Activated T-cell treated with anti-CD3 and anti-CD28 coated beads, Interleukin-2, amount 50 U/mL, for 48 hours (primary cell): ENCODE measurements around the gene CPS1.

Source experiments
- DNase-seq, 2 experiments: peaks; one replicate each; pipeline ENCODE4 v3.0.0-alpha.2; 2020

CPS1 gene

GRCh38 chr2:210617318-210617717 is 60.9 kb downstream of the CPS1 start:
- DNase-seq: no peak

- no peak for DNase-seq
Observed at GRCh38 chr2:210617732-210618330, 61.4 kb downstream of the CPS1 start.

GRCh38 chr2:210620456-210620855 is 64.1 kb downstream of the CPS1 start:
- DNase-seq: no peak

- DNase-seq: no peak
Observed at GRCh38 chr2:210623506-210623905, 67.1 kb downstream of the CPS1 start.

GRCh38 chr2:210626849-210627248 is 70.5 kb downstream of the CPS1 start:
- DNase-seq: no peak

- no peak for DNase-seq
Observed at GRCh38 chr2:210630873-210631560, 74.6 kb downstream of the CPS1 start.

GRCh38 chr2:210633699-210634098 is 77.3 kb downstream of the CPS1 start:
- no peak for DNase-seq

GRCh38 chr2:210635257-210635656 is 78.9 kb downstream of the CPS1 start:
- DNase-seq: no peak

GRCh38 chr2:210642333-210642732 is 85.9 kb downstream of the CPS1 start:
- no peak for DNase-seq

- no peak for DNase-seq
Observed at GRCh38 chr2:210647151-210647550, 90.8 kb downstream of the CPS1 start.

- DNase-seq: no peak
Observed at GRCh38 chr2:210654091-210654490, 97.7 kb downstream of the CPS1 start.

- DNase-seq: no peak
Observed at GRCh38 chr2:210655229-210655975, 99.0 kb downstream of the CPS1 start.

GRCh38 chr2:210657874-210658273 is 101.5 kb downstream of the CPS1 start:
- DNase-seq: no peak

GRCh38 chr2:210660751-210661150 is 104.4 kb downstream of the CPS1 start:
- DNase-seq: no peak

- no peak for DNase-seq
Observed at GRCh38 chr2:210662560-210662959, 106.2 kb downstream of the CPS1 start.

- DNase-seq: no peak
Observed at GRCh38 chr2:210663631-210664089, 107.3 kb downstream of the CPS1 start.

- no peak for DNase-seq
Observed at GRCh38 chr2:210667711-210668110, 111.3 kb downstream of the CPS1 start.

- DNase-seq: no peak
Observed at GRCh38 chr2:210671065-210671464, 114.7 kb downstream of the CPS1 start.

- no peak for DNase-seq
Observed at GRCh38 chr2:210673117-210673516, 116.7 kb downstream of the CPS1 start.

GRCh38 chr2:210676067-210676466 is 119.7 kb downstream of the CPS1 start:
- no peak for DNase-seq

GRCh38 chr2:210681491-210681890 is 125.1 kb downstream of the CPS1 start:
- no peak for DNase-seq

GRCh38 chr2:210686401-210686800 is 130.0 kb downstream of the CPS1 start:
- DNase-seq: no peak

GRCh38 chr2:210687786-210688470 is 131.5 kb downstream of the CPS1 start:
- no peak for DNase-seq
